Measurements from ENCODE around the gene TRAPPC1.

DNA sequence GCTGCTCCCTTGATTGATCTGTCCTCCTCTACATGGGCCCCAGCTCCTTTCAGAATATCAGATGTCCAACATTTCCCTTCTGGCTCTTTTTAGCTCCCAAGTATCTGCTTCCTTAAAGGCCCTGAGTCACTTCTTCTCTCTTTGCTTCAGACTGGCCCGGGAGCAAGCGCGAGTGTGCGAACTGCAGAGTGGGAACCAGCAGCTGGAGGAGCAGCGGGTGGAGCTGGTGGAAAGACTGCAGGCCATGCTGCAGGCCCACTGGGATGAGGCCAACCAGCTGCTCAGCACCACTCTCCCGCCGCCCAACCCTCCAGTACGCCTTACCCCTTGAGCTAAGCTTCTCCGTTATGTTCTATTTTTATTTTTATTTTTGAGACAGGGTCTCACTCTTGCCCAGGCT is 12.6 kb upstream of the TRAPPC1 start:
- TF ChIP-seq, protein P1, sequence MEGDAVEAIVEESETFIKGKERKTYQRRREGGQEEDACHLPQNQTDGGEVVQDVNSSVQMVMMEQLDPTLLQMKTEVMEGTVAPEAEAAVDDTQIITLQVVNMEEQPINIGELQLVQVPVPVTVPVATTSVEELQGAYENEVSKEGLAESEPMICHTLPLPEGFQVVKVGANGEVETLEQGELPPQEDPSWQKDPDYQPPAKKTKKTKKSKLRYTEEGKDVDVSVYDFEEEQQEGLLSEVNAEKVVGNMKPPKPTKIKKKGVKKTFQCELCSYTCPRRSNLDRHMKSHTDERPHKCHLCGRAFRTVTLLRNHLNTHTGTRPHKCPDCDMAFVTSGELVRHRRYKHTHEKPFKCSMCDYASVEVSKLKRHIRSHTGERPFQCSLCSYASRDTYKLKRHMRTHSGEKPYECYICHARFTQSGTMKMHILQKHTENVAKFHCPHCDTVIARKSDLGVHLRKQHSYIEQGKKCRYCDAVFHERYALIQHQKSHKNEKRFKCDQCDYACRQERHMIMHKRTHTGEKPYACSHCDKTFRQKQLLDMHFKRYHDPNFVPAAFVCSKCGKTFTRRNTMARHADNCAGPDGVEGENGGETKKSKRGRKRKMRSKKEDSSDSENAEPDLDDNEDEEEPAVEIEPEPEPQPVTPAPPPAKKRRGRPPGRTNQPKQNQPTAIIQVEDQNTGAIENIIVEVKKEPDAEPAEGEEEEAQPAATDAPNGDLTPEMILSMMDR (IDR thresholded peaks at IDR 0.05), result no peak
- no peak for TF ChIP-seq POLR2A (IDR thresholded peaks at IDR 0.05)
